GM23248 (cell line): ENCODE data around the gene CRYBA4. TPM values are rescaled to one million over a fixed set of nuclear protein-coding genes. Genes with fewer than 3 reads are reported as not detected.

Experiments
- DNase-seq: peaks from one replicate; pipeline ENCODE4 v3.0.0-alpha.2; 2015
- H2AFZ ChIP-seq: fragments of 200-600 bp; sonication (generic); 2 replicates; pipeline ENCODE4 v1.6.1; 2016; ENCODE audit warnings: antibody characterized with exemption
- H3F3A ChIP-seq: fragments of 200-600 bp; sonication (generic); 2 replicates; pipeline ENCODE4 v1.6.1; 2016; ENCODE audit warnings: mild to moderate bottlenecking, antibody characterized with exemption, mixed run types; ENCODE audit not compliant: insufficient read depth
- H3K27ac ChIP-seq: fragments of 200-600 bp; sonication (generic); 2 replicates; pipeline ENCODE4 v1.5.1; 2016; ENCODE audit warnings: mild to moderate bottlenecking
- H3K27me3 ChIP-seq: fragments of 200-600 bp; sonication (generic); replicated peaks from 2 replicates; pipeline ENCODE4 v1.6.1; 2016; ENCODE audit warnings: mild to moderate bottlenecking; ENCODE audit not compliant: insufficient read depth
- H3K36me3 ChIP-seq: fragments of 200-600 bp; sonication (generic); 2 replicates; pipeline ENCODE4 v1.6.1; 2016; ENCODE audit warnings: low read depth, mild to moderate bottlenecking
- H3K4me1 ChIP-seq: fragments of 200-600 bp; sonication (generic); 2 replicates; pipeline ENCODE4 v1.6.1; 2016; ENCODE audit warnings: mild to moderate bottlenecking; ENCODE audit not compliant: insufficient read depth
- H3K4me2 ChIP-seq: fragments of 200-600 bp; sonication (generic); one replicate; pipeline ENCODE4 v1.6.1; 2016; ENCODE audit warnings: mild to moderate bottlenecking; ENCODE audit not compliant: unreplicated experiment
- H3K4me3 ChIP-seq: fragments of 200-600 bp; sonication (generic); 2 replicates; pipeline ENCODE4 v1.5.1; 2016; ENCODE audit warnings: mild to moderate bottlenecking
- H3K79me2 ChIP-seq: fragments of 200-600 bp; sonication (generic); 2 replicates; pipeline ENCODE4 v1.6.1; 2016; ENCODE audit warnings: mild to moderate bottlenecking; ENCODE audit not compliant: insufficient read depth
- H3K9ac ChIP-seq: fragments of 200-600 bp; sonication (generic); 2 replicates; pipeline ENCODE4 v1.6.1; 2016; ENCODE audit warnings: mild to moderate bottlenecking
- H3K9me2 ChIP-seq: fragments of 200-600 bp; sonication (generic); 2 replicates; pipeline ENCODE4 v1.6.1; 2016; ENCODE audit warnings: mixed run types, mild to moderate bottlenecking, moderate library complexity; ENCODE audit not compliant: insufficient read depth
- H3K9me3 ChIP-seq: fragments of 200-600 bp; sonication (generic); one replicate; pipeline ENCODE4 v1.6.1; 2017; ENCODE audit warnings: low read depth
- H4K20me1 ChIP-seq: fragments of 200-600 bp; sonication (generic); 2 replicates; pipeline ENCODE4 v1.6.0; 2016; ENCODE audit not compliant: insufficient read depth
- EZH2 ChIP-seq: fragments of 200-600 bp; sonication (generic); IDR thresholded peaks from 2 replicates; pipeline ENCODE4 v1.6.1; 2018; ENCODE audit warnings: antibody characterized with exemption, mild to moderate bottlenecking; ENCODE audit not compliant: insufficient read depth, poor library complexity, severe bottlenecking
- EZH2phosphoT487 ChIP-seq: fragments of 200-600 bp; sonication (generic); IDR thresholded peaks from 2 replicates; pipeline ENCODE4 v1.6.1; 2018; ENCODE audit warnings: antibody characterized with exemption, moderate library complexity, mild to moderate bottlenecking, low read depth; ENCODE audit not compliant: insufficient read depth
- WGBS, 2 experiments: methylation state at CpG; one replicate each; pipeline ENCODE4 v1.1.6; 2015 to 2017; ENCODE audit warnings: low lambda C conversion rate in 2 of 2, low coverage in 1 of 2; ENCODE audit errors: missing lambda C conversion rate in 2 of 2; 5-methylcytosine and 5-hydroxymethylcytosine counted together
- in situ Hi-C: fragments of 300-500 bp; cut with MboI; formaldehyde crosslinking; loops from 2 replicates; pipeline ENCODE4 v1.15.0; 2020
- polyA plus RNA-seq: library from polyadenylated mRNA; unstranded; fragments of >200 nt; fragmentation: Nextera tagmentation; extraction: Ambion mirVana; gene quantifications from 2 replicates; pipeline ENCODE4 v1.2.1, GENCODE V29; 2016
- total RNA-seq: library from RNA; depleted of rRNA; stranded (reverse); fragments of >200 nt; shearing (Covaris generic); gene quantifications from 2 replicates; pipeline ENCODE4 v1.2.3, GENCODE V29; 2014

CRYBA4 gene
- total and polyA plus RNA-seq, 2 experiments from 2014 or later, result not detected

GRCh38 chr22:26632422-26633155 lies 10.8 kb downstream of the CRYBA4 start:
- H3F3A ChIP-seq, result no peaks in the 10 kb centered on the region
- no peaks in the 10 kb centered on the region for H3K9me2 ChIP-seq
- no peak overlapping the region for H3K27ac ChIP-seq
- TF ChIP-seq EZH2phosphoT487 (no peak), EZH2 (no peak)
- 20 to 23% methylated on average over 7 to 8 of the region's 8 CpGs for WGBS, 2 experiments
- no peak overlapping the region for H3K4me3 ChIP-seq
- no peaks in the 10 kb centered on the region for H3K4me1 ChIP-seq
- H3K27me3 ChIP-seq, result 0 out of 2 replicates have a peak, but pooled peaks cover 5% of the 10 kb centered on the region
- DNase-seq, result no peak
- H3K4me2 ChIP-seq, result no peak overlapping the region
- no peaks in the 10 kb centered on the region for H4K20me1 ChIP-seq
- H3K79me2 ChIP-seq, result no peaks in the 10 kb centered on the region
- no peaks in the 10 kb centered on the region for H3K9me3 ChIP-seq
- H2AFZ ChIP-seq, result no peak overlapping the region
- in situ Hi-C loops, result loop anchor here (10.0 kb wide), 1 partner anchor 118 kb away; the partner anchor contains the start of gene TFIP11
- no peaks in the 10 kb centered on the region for H3K36me3 ChIP-seq
- no peak overlapping the region for H3K9ac ChIP-seq

GRCh38 chr22:26634189-26634588 lies 12.4 kb downstream of the CRYBA4 start:
- Histone ChIP-seq H3K9me3 (no peaks in the 10 kb centered on the region), H3K27ac (no peak overlapping the region), H3K4me1 (no peaks in the 10 kb centered on the region), H3F3A (no peaks in the 10 kb centered on the region), H3K79me2 (no peaks in the 10 kb centered on the region), H3K27me3 (0 out of 2 replicates have a peak, but pooled peaks cover 5% of the 10 kb centered on the region), H3K36me3 (no peaks in the 10 kb centered on the region), H3K9me2 (no peaks in the 10 kb centered on the region), H3K9ac (no peak overlapping the region), H3K4me2 (no peak overlapping the region), H2AFZ (no peak overlapping the region), H3K4me3 (no peak overlapping the region), H4K20me1 (no peaks in the 10 kb centered on the region)
- in situ Hi-C loops, result loop anchor here (10.0 kb wide), 1 partner anchor 119 kb away; the partner anchor contains the start of gene TFIP11
- no peak for DNase-seq
- 62 to 65% methylated on average over 3 of the region's 3 CpGs for WGBS, 2 experiments
- TF ChIP-seq EZH2 (no peak), EZH2phosphoT487 (no peak)

- 31 to 46% methylated on average over 2 of the region's 2 CpGs for WGBS, 2 experiments
- TF ChIP-seq EZH2 (no peak), EZH2phosphoT487 (no peak)
- no peak overlapping the region for H2AFZ ChIP-seq
- no peak overlapping the region for H3K4me2 ChIP-seq
- no peak overlapping the region for H3K4me3 ChIP-seq
- no peak overlapping the region for H3K9ac ChIP-seq
- no peaks in the 10 kb centered on the region for H3K4me1 ChIP-seq
- H3K9me3 ChIP-seq, result no peaks in the 10 kb centered on the region
- in situ Hi-C loops, result loop anchor here (10.0 kb wide), 1 partner anchor 120 kb away; the partner anchor contains the start of gene TFIP11
- H3K79me2 ChIP-seq, result no peaks in the 10 kb centered on the region
- no peaks in the 10 kb centered on the region for H3F3A ChIP-seq
- H3K9me2 ChIP-seq, result no peaks in the 10 kb centered on the region
- H4K20me1 ChIP-seq, result no peaks in the 10 kb centered on the region
- DNase-seq, result no peak
- no peak overlapping the region for H3K27ac ChIP-seq
- H3K36me3 ChIP-seq, result no peaks in the 10 kb centered on the region
- H3K27me3 ChIP-seq, result peaks cover 5% of the 10 kb centered on the region; the same call in 1 of the 2 replicates
Observed at GRCh38 chr22:26635117-26635516, 13.4 kb downstream of the CRYBA4 start.

DNA sequence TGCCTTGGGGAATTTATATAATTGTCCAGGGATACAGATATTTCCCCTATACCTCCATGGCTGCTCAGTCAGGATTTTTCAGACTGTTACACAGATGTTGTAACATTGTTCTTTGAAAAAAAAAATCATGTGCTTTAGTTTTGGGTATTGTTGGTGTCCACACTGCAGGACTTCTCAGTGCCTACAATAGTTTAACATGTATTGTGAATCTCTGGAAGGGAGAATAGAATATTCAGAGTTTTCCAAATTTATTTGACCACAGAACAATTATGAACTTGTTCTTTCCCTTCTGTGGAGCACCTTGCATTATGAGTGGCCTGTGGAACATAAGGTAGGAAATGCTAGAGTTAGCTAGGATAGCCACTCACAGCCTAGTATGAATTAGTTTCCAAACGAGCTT lies 14.5 kb downstream of the CRYBA4 start:
- Histone ChIP-seq H3K27me3 (peaks cover 5% of the 10 kb centered on the region; the same call in 1 of the 2 replicates), H3K9ac (no peak overlapping the region), H3K36me3 (no peaks in the 10 kb centered on the region), H3K27ac (no peak overlapping the region), H4K20me1 (no peaks in the 10 kb centered on the region), H3K4me2 (no peak overlapping the region), H3K9me3 (no peaks in the 10 kb centered on the region), H3K79me2 (no peaks in the 10 kb centered on the region), H2AFZ (no peak overlapping the region), H3K4me1 (no peaks in the 10 kb centered on the region), H3K4me3 (no peak overlapping the region), H3F3A (no peaks in the 10 kb centered on the region), H3K9me2 (no peaks in the 10 kb centered on the region)
- TF ChIP-seq EZH2 (no peak), EZH2phosphoT487 (no peak)
- in situ Hi-C loops, result loop anchor here (10.0 kb wide), 1 partner anchor 121 kb away; the partner anchor contains the start of gene TFIP11
- DNase-seq, result no peak
- WGBS, 2 experiments, result 0 to 10% methylated on average over 1 of the region's 1 CpG
